ENCODE results near the gene CD99L2. TPM values are rescaled to one million over a fixed set of nuclear protein-coding genes. Genes with fewer than 3 reads are reported as not detected.

Gene CD99L2
- polyA plus RNA-seq, 3 donors = 13.1 to 18.4 (median 16.7) TPM

DNA sequence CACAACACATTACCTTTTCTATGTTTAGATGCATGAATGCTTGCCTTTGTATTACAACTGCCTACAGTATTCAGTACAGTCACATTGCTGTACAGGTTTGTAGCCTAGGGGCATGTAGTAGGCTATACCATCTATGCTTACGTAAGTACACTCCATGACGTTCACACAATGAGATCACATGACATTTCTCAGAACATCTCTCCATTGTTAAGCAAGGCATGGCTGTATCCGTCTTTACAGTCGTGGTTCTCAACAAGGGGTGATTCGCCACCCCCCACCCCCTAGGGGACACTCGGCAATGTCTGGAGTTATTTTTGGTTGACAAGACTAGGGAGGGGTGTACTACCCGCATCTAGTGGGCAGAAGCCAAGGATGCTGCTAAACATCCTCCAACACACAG, 12.1 kb downstream of the CD99L2 start:
- Histone ChIP-seq H3K4me1 (ENCODE audit: control insufficient read depth in 1 of 2, insufficient read depth in 2 of 2, low read length in 2 of 2) (no peaks in the 10 kb centered on the region), H3K4me3 (replicated peaks in 1 of 3; ENCODE audit: low read depth in 2 of 3, low read length in 3 of 3) (no peak overlapping the region), H3K79me2 (ENCODE audit: insufficient read depth, low read length) (peaks cover 19% of the 10 kb centered on the region), H3K9me3 (replicated peaks in 1 of 2; ENCODE audit: control insufficient read depth in 1 of 2, insufficient read depth in 1 of 2, low read length in 2 of 2) (no peaks in the 10 kb centered on the region), H3K4me2 (replicated peaks; ENCODE audit: extremely low read depth, low read length, poor library complexity, severe bottlenecking) (no peak overlapping the region), H3K36me3 (replicated peaks in 1 of 2; ENCODE audit: control insufficient read depth in 1 of 2, insufficient read depth in 2 of 2, low read length in 2 of 2) (no peaks in the 10 kb centered on the region), H2AFZ (ENCODE audit: insufficient read depth, low read depth, low read length, poor library complexity, severe bottlenecking) (no peak overlapping the region), H3K27me3 (ENCODE audit: control insufficient read depth in 2 of 2, insufficient read depth in 2 of 2, low read length in 2 of 2) (no peaks in the 10 kb centered on the region), H3K27ac (ENCODE audit: low read depth in 1 of 2, low read length in 2 of 2) (no peak overlapping the region), H4K20me1 (ENCODE audit: insufficient read depth, low read length) (no peaks in the 10 kb centered on the region), H3K9ac (ENCODE audit: insufficient read depth, low read length, poor library complexity, severe bottlenecking) (no peak overlapping the region)
- intact Hi-C loops (cut with micrococcal nuclease) = no loop called here
- TF ChIP-seq, protein P1, sequence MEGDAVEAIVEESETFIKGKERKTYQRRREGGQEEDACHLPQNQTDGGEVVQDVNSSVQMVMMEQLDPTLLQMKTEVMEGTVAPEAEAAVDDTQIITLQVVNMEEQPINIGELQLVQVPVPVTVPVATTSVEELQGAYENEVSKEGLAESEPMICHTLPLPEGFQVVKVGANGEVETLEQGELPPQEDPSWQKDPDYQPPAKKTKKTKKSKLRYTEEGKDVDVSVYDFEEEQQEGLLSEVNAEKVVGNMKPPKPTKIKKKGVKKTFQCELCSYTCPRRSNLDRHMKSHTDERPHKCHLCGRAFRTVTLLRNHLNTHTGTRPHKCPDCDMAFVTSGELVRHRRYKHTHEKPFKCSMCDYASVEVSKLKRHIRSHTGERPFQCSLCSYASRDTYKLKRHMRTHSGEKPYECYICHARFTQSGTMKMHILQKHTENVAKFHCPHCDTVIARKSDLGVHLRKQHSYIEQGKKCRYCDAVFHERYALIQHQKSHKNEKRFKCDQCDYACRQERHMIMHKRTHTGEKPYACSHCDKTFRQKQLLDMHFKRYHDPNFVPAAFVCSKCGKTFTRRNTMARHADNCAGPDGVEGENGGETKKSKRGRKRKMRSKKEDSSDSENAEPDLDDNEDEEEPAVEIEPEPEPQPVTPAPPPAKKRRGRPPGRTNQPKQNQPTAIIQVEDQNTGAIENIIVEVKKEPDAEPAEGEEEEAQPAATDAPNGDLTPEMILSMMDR (IDR thresholded peaks at IDR 0.05) = no peak
- no peak for DNase-seq
- H3K36me3 Mint-ChIP-seq = no peaks in the 10 kb centered on the region
- no peak overlapping the region for H3K27ac Mint-ChIP-seq
- no peak overlapping the region for H3K4me3 Mint-ChIP-seq
- H3K27me3 Mint-ChIP-seq (ENCODE audit: low read depth in 3 of 3) = no peaks in the 10 kb centered on the region
- H3K4me1 Mint-ChIP-seq = peaks cover 4% of the 10 kb centered on the region
- peaks cover 0 to 3% (median 0%) of the 10 kb centered on the region in 7 donors for H3K9me3 Mint-ChIP-seq
- no CpG with 5 or more reads among the region's 7 CpGs for WGBS (ENCODE audit: insufficient coverage)

DNA sequence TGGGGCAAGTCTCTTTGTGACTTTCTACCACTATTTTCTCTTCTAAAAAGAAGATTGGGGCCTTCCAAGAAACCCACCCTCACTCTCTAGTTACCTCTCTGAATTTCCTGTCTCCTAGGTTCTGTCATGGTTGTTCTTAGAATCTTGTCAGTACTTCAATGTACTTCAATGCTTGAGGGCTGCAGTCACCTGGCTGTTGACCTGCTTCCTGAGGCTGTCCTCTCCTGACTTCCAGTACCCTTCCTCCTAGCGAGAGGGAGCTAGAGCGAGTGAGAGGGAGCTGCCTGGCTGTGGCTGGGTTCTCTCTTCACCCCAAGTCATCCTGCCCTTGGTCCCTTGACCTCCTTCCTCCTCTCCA, 17.7 kb downstream of the CD99L2 start:
- Histone ChIP-seq H3K9me3 (replicated peaks in 1 of 2; ENCODE audit: control insufficient read depth in 1 of 2, insufficient read depth in 1 of 2, low read length in 2 of 2) (no peaks in the 10 kb centered on the region), H3K27me3 (ENCODE audit: control insufficient read depth in 2 of 2, insufficient read depth in 2 of 2, low read length in 2 of 2) (no peaks in the 10 kb centered on the region), H3K9ac (ENCODE audit: insufficient read depth, low read length, poor library complexity, severe bottlenecking) (no peak overlapping the region), H4K20me1 (ENCODE audit: insufficient read depth, low read length) (no peaks in the 10 kb centered on the region), H3K4me1 (ENCODE audit: control insufficient read depth in 1 of 2, insufficient read depth in 2 of 2, low read length in 2 of 2) (no peaks in the 10 kb centered on the region), H3K36me3 (replicated peaks in 1 of 2; ENCODE audit: control insufficient read depth in 1 of 2, insufficient read depth in 2 of 2, low read length in 2 of 2) (no peaks in the 10 kb centered on the region), H3K79me2 (ENCODE audit: insufficient read depth, low read length) (peaks cover 22% of the 10 kb centered on the region), H3K4me3 (replicated peaks in 1 of 3; ENCODE audit: low read depth in 2 of 3, low read length in 3 of 3) (no peak overlapping the region), H2AFZ (ENCODE audit: insufficient read depth, low read depth, low read length, poor library complexity, severe bottlenecking) (no peak overlapping the region), H3K4me2 (replicated peaks; ENCODE audit: extremely low read depth, low read length, poor library complexity, severe bottlenecking) (no peak overlapping the region), H3K27ac (ENCODE audit: low read depth in 1 of 2, low read length in 2 of 2) (no peak overlapping the region)
- WGBS (ENCODE audit: insufficient coverage) = no CpG with 5 or more reads among the region's 2 CpGs
- Mint-ChIP-seq H3K27ac (peak overlapping the region in 5 of 7 donors; percentile 16 to 46 (median 31)), H3K27me3 (ENCODE audit: low read depth in 3 of 3) (peaks cover 0 to 3% (median 3%) of the 10 kb centered on the region in 3 donors), H3K9me3 (peaks cover 0 to 7% (median 3%) of the 10 kb centered on the region in 7 donors), H3K36me3 (peaks cover 0 to 2% of the 10 kb centered on the region in 2 donors), H3K4me3 (no peak overlapping the region), H3K4me1 (peaks cover 6% of the 10 kb centered on the region)
- intact Hi-C loops (cut with micrococcal nuclease) = no loop called here
- TF ChIP-seq, protein P1 (IDR thresholded peaks at IDR 0.05) = no peak
- no peak for DNase-seq
